KBM-7 (cell line): Measurements from ENCODE around the gene ATP2C1.
A peak's percentile ranks its signal among the peaks of the same experiment; 100 is the strongest.
"Not testable (repeated sequence)": the region's sequence is repeated elsewhere in the genome, so short reads cannot be mapped to it uniquely, and the experiment has no call there.

Experiments used
- DNase-seq: peaks from one replicate; pipeline ENCODE4 v3.0.0-alpha.2; 2015
- in situ Hi-C: fragments of 300-500 bp; cut with MboI; formaldehyde crosslinking; loops from 2 replicates; pipeline ENCODE4 v1.14.3; 2020; ENCODE audit warnings: low sequenced_read_pairs, low pct_unique_long_range_greater_than_20kb, mixed read lengths

ATP2C1 gene

DNA sequence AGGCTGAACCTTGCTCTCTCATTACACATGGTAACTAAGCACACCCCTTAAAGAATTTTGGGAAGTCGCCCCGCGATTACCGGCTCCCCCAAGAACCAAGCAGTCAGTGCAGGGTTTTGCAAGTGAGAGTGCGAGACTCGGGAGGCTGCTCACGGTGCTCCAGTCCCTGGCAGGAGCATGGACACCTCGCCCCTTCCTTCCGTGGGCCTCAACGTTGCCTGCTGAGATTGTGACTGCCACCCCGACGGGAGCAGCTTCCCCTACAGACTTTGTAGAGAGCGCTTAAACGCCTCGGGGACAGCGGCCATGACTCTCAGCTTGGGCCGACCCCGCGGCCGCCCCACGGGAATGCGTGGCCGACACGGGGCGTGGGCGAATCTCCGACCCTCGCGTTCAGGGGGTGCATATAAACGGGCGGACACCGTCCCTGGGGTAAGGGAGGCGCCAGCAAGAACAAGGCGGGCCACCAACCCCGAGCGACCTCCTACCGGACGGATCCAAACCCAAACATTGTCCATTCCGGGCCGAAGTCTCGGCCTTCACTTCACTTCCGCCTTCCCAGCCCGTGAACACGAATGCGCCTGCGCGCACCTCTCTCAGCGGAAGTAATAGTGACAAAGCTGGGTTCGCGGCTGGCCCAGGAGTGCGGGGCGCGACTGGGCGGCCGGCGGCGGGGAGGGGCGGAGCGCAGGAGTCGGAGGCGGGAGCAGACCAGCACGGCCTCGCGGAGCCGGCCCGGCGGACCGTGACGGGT lies at the start of gene ATP2C1:
Gene ATP2C1, plus strand, starts transcription at position 709 of the 754 bp plus-strand sequence. CDS start 686 bp downstream, outside the sequence.
- DNase-seq: peak; percentile 97
- in situ Hi-C loops: no loop called here

- in situ Hi-C loops: no loop called here
- no peak for DNase-seq
Observed at GRCh38 chr3:130844462-130844861, 49.4 kb upstream of the ATP2C1 start.

GRCh38 chr3:130846181-130846580 lies 47.7 kb upstream of the ATP2C1 start:
- in situ Hi-C loops: no loop called here

GRCh38 chr3:130849091-130849552 lies 44.8 kb upstream of the ATP2C1 start:
- in situ Hi-C loops: no loop called here
- peak; percentile 70 for DNase-seq

More at GRCh38 chr3:130846181-130846580, 47.7 kb upstream of the ATP2C1 start:
- DNase-seq: no peak

DNA sequence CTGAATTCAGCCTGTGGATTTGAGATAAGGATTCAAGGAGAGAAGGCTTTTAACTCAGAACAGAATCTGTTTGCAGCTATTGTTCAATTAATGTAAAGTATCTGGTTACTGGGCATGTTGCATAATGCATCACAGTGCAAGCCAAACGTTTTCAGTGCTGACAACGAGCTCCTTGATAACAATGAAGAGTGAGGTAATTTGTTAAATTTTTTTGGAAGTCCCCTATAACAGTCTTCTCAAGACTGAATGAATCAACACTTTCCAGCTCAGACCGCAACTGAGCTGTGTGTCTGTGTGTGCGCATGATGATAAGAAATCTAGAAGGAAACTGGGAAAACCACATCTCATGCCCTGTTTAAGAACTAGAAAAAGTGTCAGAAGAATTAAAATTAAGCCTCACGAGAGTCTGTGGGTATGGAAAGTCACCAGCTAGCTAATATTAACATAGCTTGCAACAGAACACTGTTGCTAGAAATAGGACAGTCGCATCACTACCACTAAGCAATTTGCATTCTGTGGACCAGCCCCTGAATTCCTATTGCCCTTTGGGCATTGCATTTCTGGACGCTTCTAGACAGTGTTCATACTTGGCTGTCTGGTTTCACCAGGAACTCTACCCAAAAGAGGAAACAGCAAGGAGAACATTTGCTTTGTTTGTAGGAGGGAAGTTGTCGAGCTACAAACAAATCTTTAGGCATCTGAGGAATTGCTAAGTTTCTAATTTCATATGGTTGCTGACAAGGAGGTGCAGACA lies 43.7 kb upstream of the ATP2C1 start:
- peak; percentile 99 for DNase-seq
- in situ Hi-C loops: no loop called here

GRCh38 chr3:130850843-130851242 lies 43.0 kb upstream of the ATP2C1 start:
- in situ Hi-C loops: no loop called here
- DNase-seq: no peak

DNA sequence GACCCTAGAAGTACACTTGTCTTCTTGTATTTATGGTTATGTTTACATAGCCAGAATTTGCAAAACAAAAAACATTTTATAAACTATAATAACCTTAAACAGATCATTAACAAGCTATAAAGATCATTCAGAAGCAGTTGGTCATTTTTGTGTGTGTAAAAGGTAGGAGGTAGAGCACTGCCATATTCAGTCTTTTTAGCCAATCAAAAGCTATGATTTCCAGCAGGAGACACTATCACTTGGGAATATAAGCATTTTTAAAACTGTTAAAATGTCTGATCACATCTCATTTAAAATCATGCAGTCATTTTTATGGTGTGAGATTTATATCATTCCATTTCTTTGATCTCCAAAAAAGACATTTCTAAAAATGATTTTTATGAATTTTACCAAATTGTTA lies 42.6 kb upstream of the ATP2C1 start:
- in situ Hi-C loops: no loop called here
- DNase-seq: peak; percentile 27

- no peak for DNase-seq
- in situ Hi-C loops: no loop called here
Observed at GRCh38 chr3:130853581-130853980, 40.3 kb upstream of the ATP2C1 start.

DNA sequence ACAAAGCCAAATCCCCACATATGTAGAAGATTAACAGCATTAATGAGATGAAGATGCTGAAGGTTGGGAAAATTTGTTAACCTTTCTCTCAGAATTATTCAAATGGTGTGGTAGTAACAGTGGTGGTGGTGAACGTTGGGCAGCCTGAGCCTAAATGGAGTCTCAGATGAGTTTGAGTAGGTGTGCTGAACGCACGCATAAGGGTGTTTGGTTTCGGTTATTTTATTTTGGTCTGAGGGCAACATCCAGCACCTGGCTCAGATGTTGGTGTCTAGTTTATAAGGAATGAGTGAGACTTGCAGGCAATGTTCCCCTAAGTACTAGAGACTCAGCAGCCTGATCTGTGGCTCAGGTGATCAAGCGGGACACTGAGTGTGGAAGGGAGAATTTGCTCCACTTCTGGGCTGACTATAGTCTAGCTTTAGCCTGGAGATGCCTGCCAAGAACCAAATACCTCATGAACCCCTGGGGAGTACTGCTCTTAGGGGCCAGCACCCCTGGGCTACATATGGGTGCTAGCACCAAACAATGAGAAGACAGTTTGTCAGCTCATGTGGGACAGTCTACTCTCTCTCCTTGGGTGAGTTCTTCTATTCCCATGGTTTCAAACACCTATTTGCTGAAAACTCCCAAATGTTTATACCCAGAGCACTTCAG lies 39.5 kb upstream of the ATP2C1 start:
- DNase-seq: no peak
- in situ Hi-C loops: no loop called here

DNA sequence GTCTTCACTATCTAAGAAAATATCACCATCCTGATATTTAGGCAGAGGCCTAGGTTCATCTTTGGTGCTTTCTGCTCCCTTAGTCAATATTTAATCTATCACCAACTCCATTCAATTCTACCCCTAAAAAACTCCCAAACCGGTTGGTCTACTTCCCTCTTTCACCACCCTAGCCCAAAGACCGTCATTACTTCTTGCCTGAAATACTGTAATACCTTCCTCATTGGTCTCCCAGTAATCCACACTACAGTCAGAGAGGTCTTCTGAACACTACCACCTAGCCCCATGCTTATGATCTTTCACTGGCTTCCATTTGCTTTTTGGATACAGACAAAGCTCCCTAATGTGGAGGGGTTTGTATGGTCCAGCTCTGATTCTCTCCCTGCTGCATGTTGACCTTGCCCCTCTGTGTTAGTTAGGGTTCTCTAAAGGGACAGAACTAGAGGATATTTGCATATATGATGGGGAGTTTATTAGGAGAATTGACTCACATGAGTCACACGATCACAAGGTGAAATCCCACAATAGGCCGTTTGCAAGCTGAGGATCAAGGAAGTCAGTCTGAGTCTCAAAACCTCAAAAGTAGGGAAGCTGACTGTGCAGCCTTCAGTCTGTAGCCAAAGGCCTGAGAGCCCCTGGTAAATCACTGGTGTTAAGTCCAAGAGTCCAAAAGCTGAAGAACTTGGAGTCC lies 36.4 kb upstream of the ATP2C1 start:
- in situ Hi-C loops: no loop called here
- peak; percentile 37 for DNase-seq

GRCh38 chr3:130862130-130862529 lies 31.8 kb upstream of the ATP2C1 start:
- in situ Hi-C loops, DNase-seq: not testable (repeated sequence)

DNA sequence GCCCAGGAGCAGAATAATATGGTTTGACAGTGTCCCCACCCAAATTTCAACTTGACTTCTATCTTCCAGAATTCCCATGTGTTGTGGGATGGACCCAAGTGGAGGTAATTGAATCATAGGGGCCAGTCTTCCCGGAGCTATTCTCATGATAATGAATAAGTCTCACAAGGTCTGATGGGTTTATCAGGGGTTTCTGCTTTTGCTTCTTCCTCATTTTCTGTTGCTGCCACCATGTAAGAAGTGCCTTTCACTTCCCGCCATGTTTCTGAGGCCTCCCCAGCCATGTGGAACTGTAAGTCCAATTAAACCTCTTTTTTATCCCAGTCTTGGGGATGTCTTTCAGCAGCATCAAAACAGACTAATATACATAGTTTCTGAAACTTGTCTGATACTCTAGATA lies 28.4 kb upstream of the ATP2C1 start:
- DNase-seq: no peak
- in situ Hi-C loops: no loop called here

DNA sequence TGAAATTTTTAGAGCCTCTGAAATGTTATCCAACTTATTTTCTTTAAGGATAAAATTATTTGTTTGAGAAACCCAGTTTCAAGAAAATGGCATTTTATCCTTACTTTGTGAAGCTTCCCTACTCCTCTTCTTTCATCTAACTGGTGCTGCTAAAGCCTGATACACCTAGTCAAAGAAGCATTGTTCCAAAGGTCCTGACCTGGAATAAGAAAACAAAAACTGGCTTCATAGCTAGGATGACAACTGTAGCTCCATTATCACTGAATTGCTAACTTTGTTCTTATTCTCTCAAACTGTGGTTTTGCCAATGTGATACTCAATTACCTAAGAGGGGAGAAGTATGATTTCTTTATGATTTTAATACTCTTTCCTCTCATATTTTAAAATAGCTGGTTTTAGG lies 27.6 kb upstream of the ATP2C1 start:
- in situ Hi-C loops: no loop called here
- DNase-seq: no peak

DNA sequence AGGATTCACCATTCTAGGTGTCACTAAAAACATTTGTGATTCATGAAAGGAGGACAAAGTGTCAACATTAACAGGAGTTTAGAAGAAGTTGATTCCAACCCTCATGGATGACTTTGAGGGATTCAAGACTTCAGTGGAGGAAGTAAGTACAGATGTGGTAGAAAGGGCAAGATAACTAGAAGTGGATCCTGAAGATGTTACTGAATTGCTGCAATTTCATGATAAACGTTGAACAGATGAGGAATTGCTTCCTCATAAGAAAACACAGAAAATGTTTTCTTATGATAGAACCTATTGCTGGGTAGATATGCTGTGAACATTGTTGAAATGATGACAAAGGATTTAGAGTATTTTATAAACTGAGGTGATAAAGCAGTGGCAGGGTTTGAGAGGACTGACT lies 23.5 kb upstream of the ATP2C1 start:
- in situ Hi-C loops: no loop called here

DNA sequence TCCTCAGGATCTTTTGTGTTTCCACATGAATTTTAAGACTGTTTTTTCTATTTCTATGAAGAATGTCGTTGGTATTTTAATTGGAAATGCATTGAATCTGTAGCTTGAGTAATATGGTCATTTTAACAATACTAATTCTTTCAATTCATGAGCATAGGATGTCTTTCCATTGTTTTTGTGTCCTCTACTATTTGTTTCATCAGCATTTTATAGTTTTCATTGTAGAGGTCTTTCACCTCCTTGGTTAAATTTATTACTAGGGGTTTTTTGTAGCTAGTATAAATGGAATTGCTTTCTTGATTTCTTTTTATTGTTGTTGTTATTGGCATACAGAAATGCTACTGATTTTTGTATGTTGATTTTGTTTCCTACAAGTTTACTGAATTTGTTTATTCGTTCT lies 17.3 kb upstream of the ATP2C1 start:
- DNase-seq: no peak
- in situ Hi-C loops: no loop called here

More for the DNA sequence above, 23.5 kb upstream of the ATP2C1 start:
- no peak for DNase-seq

DNA sequence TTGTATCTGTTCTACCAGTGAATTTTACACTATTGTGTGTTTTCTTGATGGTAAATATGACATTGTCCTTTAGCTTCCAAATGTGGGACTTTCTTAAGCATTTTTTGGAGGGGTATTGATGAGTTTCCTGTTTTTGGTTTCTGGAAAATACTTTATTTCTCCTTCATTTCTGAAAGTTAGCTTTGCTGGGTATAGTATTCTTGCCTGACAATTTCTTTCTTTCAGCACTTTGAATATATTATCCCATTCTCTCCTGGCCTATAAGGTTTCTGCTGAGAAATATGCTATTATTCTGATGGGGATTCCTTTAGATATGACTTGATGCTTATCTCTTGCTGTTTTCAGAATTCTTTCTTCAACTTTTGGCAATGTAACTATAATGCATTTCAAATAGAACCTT lies 15.4 kb upstream of the ATP2C1 start:
- DNase-seq: no peak
- in situ Hi-C loops: no loop called here

GRCh38 chr3:130889416-130889946 lies 4.4 kb upstream of the ATP2C1 start:
- in situ Hi-C loops: no loop called here
- no peak for DNase-seq

DNA sequence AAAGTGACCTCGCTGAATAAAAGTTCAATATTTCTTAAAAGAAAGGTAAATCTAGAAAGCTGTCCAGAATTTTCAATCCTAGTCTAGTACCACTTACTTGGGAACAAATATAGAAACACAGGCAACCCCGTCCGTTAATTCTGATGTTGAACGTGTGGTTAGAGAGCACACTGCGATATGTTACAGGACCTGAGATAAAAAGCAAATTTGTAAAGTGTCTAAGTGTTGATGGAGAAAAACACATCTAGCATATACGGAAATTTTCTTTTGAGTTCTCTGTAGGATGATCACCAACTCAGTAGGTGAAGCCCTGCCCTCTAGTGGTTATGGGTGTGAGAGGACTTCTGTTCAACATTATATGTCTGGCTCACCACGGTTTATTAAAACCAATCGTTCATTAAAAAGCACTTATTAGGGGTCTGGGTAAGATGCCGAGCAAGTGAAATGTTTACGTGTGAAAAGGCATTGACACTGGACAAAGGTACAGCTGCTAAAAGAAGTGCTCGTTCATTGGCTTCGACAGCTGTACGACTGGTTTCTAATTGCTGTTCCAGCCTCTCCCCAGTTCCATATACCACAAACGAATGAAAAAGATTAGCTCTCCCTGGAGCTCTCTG lies 1.0 kb upstream of the ATP2C1 start:
- in situ Hi-C loops: no loop called here
- DNase-seq: peak; percentile 88
